ENCODE data around the gene MSH3. TPM values are rescaled to one million over a fixed set of nuclear protein-coding genes. Genes with fewer than 3 reads are reported as not detected.

Gene MSH3
- total RNA-seq, 4 donors from 2014 or later, result 10.0 to 16.8 (median 13.1) TPM

- ATAC-seq (ENCODE audit: low FRiP score) (no peak), DNase-seq (ENCODE audit: low spot score) (no peak)
- TF ChIP-seq CTCF (IDR thresholded peaks at IDR 0.05), result no peak
Measured at GRCh38 chr5:80668016-80668969, 13.8 kb downstream of the MSH3 start.

GRCh38 chr5:80672140-80672736 lies 17.8 kb downstream of the MSH3 start:
- DNase-seq (ENCODE audit: low spot score) (no peak), ATAC-seq (ENCODE audit: low FRiP score) (no peak)
- no peak for TF ChIP-seq CTCF (IDR thresholded peaks at IDR 0.05)

GRCh38 chr5:80676706-80677105 lies 22.3 kb downstream of the MSH3 start:
- no peak for ATAC-seq (ENCODE audit: low FRiP score)
- TF ChIP-seq CTCF (IDR thresholded peaks at IDR 0.05), result no peak
- DNase-seq (ENCODE audit: low spot score), result no peak

- DNase-seq (ENCODE audit: low spot score), result no peak
- ATAC-seq (ENCODE audit: low FRiP score), result no peak
Measured at GRCh38 chr5:80686757-80687156, 32.3 kb downstream of the MSH3 start.

GRCh38 chr5:80688648-80689420 lies 34.4 kb downstream of the MSH3 start:
- ATAC-seq (ENCODE audit: low FRiP score), result no peak
- no peak for DNase-seq (ENCODE audit: low spot score)
- TF ChIP-seq CTCF (IDR thresholded peaks at IDR 0.05), result no peak

More at GRCh38 chr5:80686757-80687156, 32.3 kb downstream of the MSH3 start:
- no peak for TF ChIP-seq CTCF (IDR thresholded peaks at IDR 0.05)

GRCh38 chr5:80689627-80690026 lies 35.2 kb downstream of the MSH3 start:
- DNase-seq (ENCODE audit: low spot score), result no peak
- no peak for TF ChIP-seq CTCF (IDR thresholded peaks at IDR 0.05)
- no peak for ATAC-seq (ENCODE audit: low FRiP score)

Data from omental fat pad (tissue), 4 donors.